SH-SY5Y (cell line): ENCODE results near the gene PRDM5.

Source experiments
- GATA2 ChIP-seq: IDR thresholded peaks from 2 replicates; pipeline ENCODE4 v1.6.1; 2011; ENCODE audit warnings: mild to moderate bottlenecking, low read depth, low read length
- GATA3 ChIP-seq: IDR thresholded peaks from 2 replicates; pipeline ENCODE4 v1.6.1; 2011; ENCODE audit warnings: low read depth, mild to moderate bottlenecking, low read length, moderate library complexity

The PRDM5 gene

GRCh38 chr4:120830204-120830603 is 92.3 kb downstream of the PRDM5 start:
- no peak for TF ChIP-seq GATA3
- TF ChIP-seq GATA2, result peak; percentile 78

GRCh38 chr4:120829113-120829831 is 93.3 kb downstream of the PRDM5 start:
- TF ChIP-seq GATA2 (peak; percentile 62), GATA3 (peak; percentile 84)

- TF ChIP-seq GATA3, result no peak
- no peak for TF ChIP-seq GATA2
These were observed 95.7 kb downstream of the PRDM5 start for GRCh38 chr4:120826853-120827252.

GRCh38 chr4:120826449-120826848 is 96.1 kb downstream of the PRDM5 start:
- TF ChIP-seq GATA2 (no peak), GATA3 (no peak)

- TF ChIP-seq GATA3 (no peak), GATA2 (no peak)
These were observed 97.6 kb downstream of the PRDM5 start for GRCh38 chr4:120824946-120825345.

GRCh38 chr4:120821977-120822376 is 100.5 kb downstream of the PRDM5 start:
- no peak for TF ChIP-seq GATA2
- no peak for TF ChIP-seq GATA3

GRCh38 chr4:120821029-120821428 is 101.5 kb downstream of the PRDM5 start:
- TF ChIP-seq GATA2, result no peak

- no peak for TF ChIP-seq GATA3
- TF ChIP-seq GATA2, result no peak
These were observed 102.6 kb downstream of the PRDM5 start for GRCh38 chr4:120819805-120820437.

GRCh38 chr4:120816296-120816965 is 106.1 kb downstream of the PRDM5 start:
- TF ChIP-seq GATA2 (no peak), GATA3 (no peak)

GRCh38 chr4:120815361-120815760 is 107.2 kb downstream of the PRDM5 start:
- no peak for TF ChIP-seq GATA3
- TF ChIP-seq GATA2, result no peak

GRCh38 chr4:120814886-120815285 is 107.6 kb downstream of the PRDM5 start:
- no peak for TF ChIP-seq GATA3
- TF ChIP-seq GATA2, result no peak

- no peak for TF ChIP-seq GATA2
- no peak for TF ChIP-seq GATA3
These were observed 110.3 kb downstream of the PRDM5 start for GRCh38 chr4:120812216-120812615.

GRCh38 chr4:120809518-120809917 is 113.0 kb downstream of the PRDM5 start:
- TF ChIP-seq GATA2 (no peak), GATA3 (no peak)

- no peak for TF ChIP-seq GATA3
- TF ChIP-seq GATA2, result no peak
These were observed 113.9 kb downstream of the PRDM5 start for GRCh38 chr4:120808475-120809141.
